ENCODE measurements around the gene ERFL.

- TF ChIP-seq EZH2 (IDR thresholded peaks at IDR 0.05; ENCODE audit: borderline replicate concordance, low read length) (no peak), CTCF (conservative IDR thresholded peaks at IDR 0.05 in 1 of 2, IDR thresholded peaks at IDR 0.05 in 1 of 2; ENCODE audit: extremely low read depth in 1 of 2, insufficient read depth in 1 of 2, low read depth in 1 of 2, low read length in 2 of 2) (no peak)
Observed at GRCh38 chr19:41908724-41909464, 19.4 kb downstream of the ERFL start.

All from mammary epithelial cell (primary cell).